Lung (tissue), 12 donors: ENCODE data around the gene TIA1. TPM values are rescaled to one million over a fixed set of nuclear protein-coding genes. Genes with fewer than 3 reads are reported as not detected.
"Not testable (repeated sequence)": the region's sequence is repeated elsewhere in the genome, so short reads cannot be mapped to it uniquely, and the experiment has no call there.

Experiments used
- ATAC-seq: fragments of 200-7000 bp; cut with Tn5 transposase; one replicate; pipeline ENCODE4 v1.9.1; 2020; ENCODE audit warnings: moderate number of reproducible peaks; ENCODE audit not compliant: insufficient read depth, low FRiP score
- DNase-seq, 3 donors: peaks; one replicate each; pipeline ENCODE4 v3.0.0-alpha.2; 2013 to 2017
- H3K27ac ChIP-seq, 2 donors: one replicate each; pipeline ENCODE4 v1.5.1; 2013; ENCODE audit warnings: mild to moderate bottlenecking in 2 of 2, moderate library complexity in 2 of 2, control low read depth in 1 of 2, inconsistent platforms in 1 of 2, low read depth in 1 of 2, low read length in 1 of 2
- H3K27me3 ChIP-seq, 3 donors: one replicate each; pipeline ENCODE4 v1.5.1; 2013; ENCODE audit warnings: low read length in 2 of 3; ENCODE audit not compliant: control insufficient read depth in 3 of 3, insufficient read depth in 3 of 3
- H3K36me3 ChIP-seq, 4 donors: one replicate each; pipeline ENCODE4 v1.5.1; 2013; ENCODE audit warnings: low read length in 4 of 4, mild to moderate bottlenecking in 1 of 4, moderate library complexity in 1 of 4; ENCODE audit not compliant: control insufficient read depth in 4 of 4, insufficient read depth in 4 of 4
- H3K4me1 ChIP-seq, 5 donors: one replicate each; pipeline ENCODE4 v1.5.1; 2013; ENCODE audit warnings: low read length in 5 of 5, mild to moderate bottlenecking in 2 of 5, moderate library complexity in 1 of 5; ENCODE audit not compliant: control insufficient read depth in 5 of 5, insufficient read depth in 5 of 5
- H3K4me3 ChIP-seq: one replicate; pipeline ENCODE4 v1.5.1; 2013; ENCODE audit warnings: mild to moderate bottlenecking, control low read depth, moderate library complexity
- H3K9ac ChIP-seq, 2 donors: one replicate each; pipeline ENCODE4 v1.5.1; 2013; ENCODE audit warnings: low read length in 2 of 2, control low read depth in 1 of 2; ENCODE audit not compliant: insufficient read depth in 1 of 2
- H3K9me3 ChIP-seq, 4 donors: one replicate each; pipeline ENCODE4 v1.5.1; 2013; ENCODE audit warnings: low read length in 3 of 4, mild to moderate bottlenecking in 1 of 4, moderate library complexity in 1 of 4; ENCODE audit not compliant: control insufficient read depth in 4 of 4, insufficient read depth in 3 of 4
- CTCF ChIP-seq: IDR thresholded peaks from 2 replicates; pipeline ENCODE4 v1.5.1; 2012; ENCODE audit warnings: mild to moderate bottlenecking; ENCODE audit errors: control extremely low read depth, extremely low read depth
- WGBS, 2 donors: extraction: QIAGEN DNeasy Blood & Tissue Kit; methylation state at CpG; one replicate each; pipeline ENCODE4 v1.1.7; 2013; 5-methylcytosine and 5-hydroxymethylcytosine counted together
- polyA plus RNA-seq, 2 donors: library from polyadenylated mRNA; stranded (reverse); fragments of 200-250 nt; gene quantifications; one replicate each; pipeline ENCODE4 v1.2.1, GENCODE V29; 2013
- total RNA-seq, 2 donors: library from RNA; depleted of rRNA in 1 of 2; stranded (reverse); fragments of >200 nt in 1 of 2; gene quantifications; one replicate each; pipeline ENCODE4 v1.2.1, GENCODE V29; 2014 to 2021
- donor health status: control.
- donor health status: control.
- donor health status: Bipolar disorder and iron deficiency.
- donor health status: healthy.
- donor health status: DM: yes; HTN: yes; CAD: no.

The TIA1 gene
- total and polyA plus RNA-seq, 4 donors: 31.5 to 403 (median 65.2) TPM

DNA sequence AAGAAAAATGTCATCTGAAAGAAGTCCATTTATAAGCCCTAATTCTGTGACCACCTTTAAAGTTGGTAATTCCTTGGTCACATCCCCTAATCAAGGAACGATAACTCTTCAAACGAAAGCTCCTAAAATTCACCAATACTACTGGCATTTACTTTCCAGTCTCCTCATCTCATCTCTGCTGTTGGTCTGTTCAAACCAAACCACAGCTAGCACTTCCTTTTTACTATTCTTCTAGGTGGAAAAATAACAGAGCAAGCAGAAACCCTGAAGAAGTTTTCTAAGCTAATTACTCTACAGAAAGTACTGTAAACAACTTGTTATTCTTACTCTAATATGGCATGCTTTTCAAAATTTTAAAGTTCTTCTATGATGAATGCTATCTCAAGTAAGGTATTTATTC lies 21.6 kb downstream of the TIA1 start:
- DNase-seq (no peak), ATAC-seq (no peak)
- Histone ChIP-seq H3K9me3 (no peaks in the 10 kb centered on the region), H3K4me1 (no peaks in the 10 kb centered on the region), H3K36me3 (peaks cover 14 to 60% (median 25%) of the 10 kb centered on the region in 4 donors), H3K27ac (no peak overlapping the region), H3K9ac (no peak overlapping the region), H3K4me3 (no peak overlapping the region), H3K27me3 (no peaks in the 10 kb centered on the region)
- 83 to 88% methylated on average over 2 of the region's 2 CpGs for WGBS, 2 donors
- no peak for TF ChIP-seq CTCF

GRCh38 chr2:70223305-70223704 lies 25.1 kb downstream of the TIA1 start:
- not testable (repeated sequence) for H3K4me3 ChIP-seq, H3K9ac ChIP-seq, H3K4me1 ChIP-seq, H3K27ac ChIP-seq, H3K27me3 ChIP-seq, ATAC-seq, DNase-seq, H3K9me3 ChIP-seq
- 97 to 98% methylated on average over 3 of the region's 3 CpGs for WGBS, 2 donors
- peaks cover 22 to 63% (median 34%) of the 10 kb centered on the region in 4 donors for H3K36me3 ChIP-seq

DNA sequence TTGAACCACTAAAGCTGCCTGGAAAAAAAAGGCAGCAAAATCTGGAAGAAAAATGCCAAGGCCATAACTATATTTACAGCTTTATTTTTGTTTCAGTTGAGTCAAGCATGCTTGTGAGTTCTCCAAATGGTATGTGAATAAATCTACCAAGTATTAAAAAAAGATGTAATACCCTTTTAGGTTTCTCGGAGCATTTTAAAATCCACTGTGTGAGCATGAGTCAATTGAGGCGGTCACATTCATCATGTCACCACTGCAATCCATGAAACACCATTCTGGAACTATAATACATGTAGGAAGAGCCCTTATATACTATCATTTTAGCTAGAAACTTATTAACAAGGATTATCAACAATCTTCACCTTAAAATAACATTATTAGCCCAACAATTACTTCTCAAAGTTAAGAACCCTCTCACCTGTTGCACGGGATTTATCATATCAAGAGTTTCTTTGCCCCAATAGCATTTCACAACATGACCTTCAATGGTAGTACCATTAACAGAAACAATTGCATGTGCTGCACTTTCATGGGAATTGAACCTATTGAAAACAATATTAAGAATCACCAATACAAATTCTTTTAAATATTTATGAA lies 33.4 kb downstream of the TIA1 start:
- Histone ChIP-seq H3K4me1 (peaks cover 0 to 2% (median 0%) of the 10 kb centered on the region in 5 donors), H3K9ac (no peak overlapping the region), H3K36me3 (peaks cover 18 to 40% (median 34%) of the 10 kb centered on the region in 4 donors), H3K27me3 (no peaks in the 10 kb centered on the region), H3K4me3 (no peak overlapping the region), H3K9me3 (no peaks in the 10 kb centered on the region), H3K27ac (no peak overlapping the region)
- DNase-seq (no peak), ATAC-seq (no peak)
- WGBS, 2 donors: 87 to 96% methylated on average over 3 of the region's 3 CpGs
- TF ChIP-seq CTCF: no peak

DNA sequence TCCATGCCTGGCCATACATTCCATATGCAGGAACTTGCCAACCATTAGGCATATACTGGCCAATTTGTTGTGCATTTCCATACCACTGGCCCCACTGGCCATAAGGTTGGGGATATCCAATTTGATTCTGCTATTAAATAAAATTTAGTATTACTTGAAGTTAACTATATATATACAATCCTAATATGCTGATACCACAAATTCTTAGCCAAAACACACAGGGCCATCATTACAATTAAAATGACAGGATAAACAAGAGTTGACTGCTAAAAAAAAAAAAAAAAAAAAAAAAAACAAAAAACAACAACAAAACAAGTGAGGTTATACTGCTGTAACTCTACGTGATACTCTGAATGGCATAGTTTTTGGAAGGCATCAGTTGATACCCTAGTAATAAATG lies 34.1 kb downstream of the TIA1 start:
- H3K4me3 ChIP-seq: no peak overlapping the region
- H3K9me3 ChIP-seq: no peaks in the 10 kb centered on the region
- H3K4me1 ChIP-seq: peaks cover 0 to 2% (median 0%) of the 10 kb centered on the region in 5 donors
- WGBS, 2 donors: 96 to 100% methylated on average over 1 of the region's 1 CpG
- no peaks in the 10 kb centered on the region for H3K27me3 ChIP-seq
- no peak overlapping the region for H3K9ac ChIP-seq
- no peak for DNase-seq
- peaks cover 14 to 34% (median 30%) of the 10 kb centered on the region in 4 donors for H3K36me3 ChIP-seq
- no peak overlapping the region for H3K27ac ChIP-seq
- no peak for TF ChIP-seq CTCF
- ATAC-seq: no peak
